DOHH2 (cell line): ENCODE measurements around the gene C6orf62.

Experiments used
- H3F3A ChIP-seq: fragments of 200-600 bp; sonication (generic), shearing (Covaris generic); 2 replicates; pipeline ENCODE4 v1.6.0; 2016; ENCODE audit warnings: antibody characterized with exemption, mild to moderate bottlenecking; ENCODE audit not compliant: control insufficient read depth, insufficient read depth
- H3K27ac ChIP-seq: fragments of 200-600 bp; sonication (generic); 2 replicates; pipeline ENCODE4 v1.5.1; 2014; ENCODE audit warnings: low read depth, mild to moderate bottlenecking, low read length, moderate library complexity
- H3K27me3 ChIP-seq: fragments of 200-600 bp; sonication (generic); 2 replicates; pipeline ENCODE4 v1.6.1; 2014; ENCODE audit warnings: mild to moderate bottlenecking, low read length, mixed read lengths; ENCODE audit not compliant: control insufficient read depth
- H3K36me3 ChIP-seq: fragments of 200-600 bp; sonication (generic); 2 replicates; pipeline ENCODE4 v1.6.1; 2014; ENCODE audit warnings: mild to moderate bottlenecking, low read length, moderate library complexity, mixed read lengths; ENCODE audit not compliant: control insufficient read depth
- H3K4me1 ChIP-seq: fragments of 200-600 bp; sonication (generic); 2 replicates; pipeline ENCODE4 v1.6.1; 2014; ENCODE audit warnings: mild to moderate bottlenecking, low read length, mixed read lengths; ENCODE audit not compliant: control insufficient read depth
- H3K4me2 ChIP-seq: fragments of 200-600 bp; sonication (generic); 2 replicates; pipeline ENCODE4 v1.6.0; 2014; ENCODE audit warnings: mild to moderate bottlenecking, low read length, moderate library complexity
- H3K4me3 ChIP-seq: fragments of 200-600 bp; sonication (generic); 2 replicates; pipeline ENCODE4 v1.5.1; 2014; ENCODE audit warnings: mild to moderate bottlenecking, low read length, mixed read lengths
- H3K79me2 ChIP-seq: fragments of 200-600 bp; sonication (generic); 2 replicates; pipeline ENCODE4 v1.6.1; 2014; ENCODE audit warnings: mild to moderate bottlenecking, low read length, mixed read lengths; ENCODE audit not compliant: control insufficient read depth
- H3K9me2 ChIP-seq: fragments of 200-600 bp; sonication (generic); replicated peaks from 2 replicates; pipeline ENCODE4 v1.6.1; 2014; ENCODE audit warnings: mild to moderate bottlenecking, low read length, mixed read lengths; ENCODE audit not compliant: control insufficient read depth
- H3K9me3 ChIP-seq: fragments of 200-600 bp; sonication (generic); 2 replicates; pipeline ENCODE4 v1.6.1; 2014; ENCODE audit warnings: antibody characterized with exemption, low read length, mixed read lengths; ENCODE audit not compliant: control insufficient read depth, insufficient read depth
- H4K20me1 ChIP-seq: fragments of 200-600 bp; sonication (generic); 2 replicates; pipeline ENCODE4 v1.6.0; 2014; ENCODE audit warnings: low read depth, mild to moderate bottlenecking, antibody characterized with exemption, low read length, moderate library complexity; ENCODE audit not compliant: control insufficient read depth, insufficient read depth
- CTCF ChIP-seq: fragments of 200-600 bp; sonication (generic); IDR thresholded peaks from one replicate; pipeline ENCODE4 v1.5.1; 2014; ENCODE audit warnings: antibody characterized with exemption, mild to moderate bottlenecking, low read depth, low read length; ENCODE audit not compliant: poor library complexity, severe bottlenecking
- EZH2phosphoT487 ChIP-seq: fragments of 200-600 bp; sonication (generic); IDR thresholded peaks from 2 replicates; pipeline ENCODE4 v1.6.1; 2017; ENCODE audit warnings: borderline replicate concordance, mild to moderate bottlenecking, antibody characterized with exemption, low read length, moderate library complexity, mixed read lengths

Gene C6orf62

GRCh38 chr6:24655215-24655614, 63.7 kb downstream of the C6orf62 start:
- peaks cover 74% of the 10 kb centered on the region for H3K36me3 ChIP-seq
- H3K4me1 ChIP-seq: peaks cover 6% of the 10 kb centered on the region
- H3K27ac ChIP-seq: no peak overlapping the region
- H3K79me2 ChIP-seq: peaks cover 2% of the 10 kb centered on the region; the same call in 1 of the 2 replicates
- no peaks in the 10 kb centered on the region for H3K27me3 ChIP-seq
- H3K4me3 ChIP-seq: no peak overlapping the region
- no peak overlapping the region for H3K4me2 ChIP-seq
- 0 out of 2 replicates have a peak, but pooled peaks cover 2% of the 10 kb centered on the region for H4K20me1 ChIP-seq
- peaks cover 7% of the 10 kb centered on the region; the same call in 1 of the 2 replicates for H3F3A ChIP-seq
- H3K9me3 ChIP-seq: no peaks in the 10 kb centered on the region
- H3K9me2 ChIP-seq: no peaks in the 10 kb centered on the region
- TF ChIP-seq CTCF (no peak), EZH2phosphoT487 (no peak)
